Measurements from ENCODE around the gene GJC1. TPM values are rescaled to one million over a fixed set of nuclear protein-coding genes. Genes with fewer than 3 reads are reported as not detected.

Gene GJC1
- total RNA-seq, 1 donor from 2014 or later, result 18.6 TPM

DNA sequence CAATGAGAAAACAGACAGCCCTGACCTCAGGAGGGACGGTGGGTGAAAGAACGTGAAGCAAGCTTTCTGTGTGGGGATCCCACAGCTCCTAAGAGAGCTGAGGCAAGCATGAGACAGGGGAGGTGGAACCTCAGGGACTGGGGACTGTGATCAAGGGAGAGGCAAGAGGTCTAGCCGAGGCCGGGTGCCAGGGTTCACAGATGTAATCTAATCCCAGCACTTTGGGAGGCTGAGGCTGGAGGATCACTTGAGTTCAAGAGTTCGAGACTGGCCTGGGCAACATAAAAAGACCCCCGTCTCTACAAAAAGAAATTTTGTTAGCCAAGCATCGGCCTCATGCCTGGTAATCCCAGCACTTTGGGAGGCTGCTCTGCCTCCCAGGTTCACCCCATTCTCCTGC lies 75.8 kb downstream of the GJC1 start:
- no peak for DNase-seq
- ATAC-seq, result no peak
- intact Hi-C loops (cut with micrococcal nuclease), result no loop called here

- DNase-seq (no peak), ATAC-seq (no peak)
- intact Hi-C loops (cut with micrococcal nuclease), result no loop called here
Measured at GRCh38 chr17:44752953-44753861, 76.9 kb downstream of the GJC1 start.

- ATAC-seq (no peak), DNase-seq (no peak)
- intact Hi-C loops (cut with micrococcal nuclease), result no loop called here
Measured at GRCh38 chr17:44751806-44752205, 78.3 kb downstream of the GJC1 start.

DNA sequence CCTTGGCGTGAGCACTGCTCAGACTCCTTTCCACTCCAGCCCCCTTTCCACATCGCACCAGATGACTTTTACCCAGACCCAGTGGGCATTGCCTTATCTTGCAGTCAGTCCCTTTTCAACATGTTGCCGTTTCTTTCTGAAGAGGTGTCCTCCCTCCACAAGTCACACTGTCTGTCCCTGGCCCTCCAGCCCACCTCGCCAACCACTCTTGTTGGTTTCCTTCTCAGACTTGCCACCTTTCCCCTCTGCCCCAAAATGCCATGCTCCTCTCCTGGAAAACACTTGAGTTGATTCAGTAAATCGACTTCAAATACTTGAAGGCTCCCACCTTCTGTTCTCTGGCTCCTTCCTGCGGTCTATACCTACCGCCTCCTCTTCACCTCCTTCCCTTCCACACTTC lies 78.8 kb downstream of the GJC1 start:
- DNase-seq (no peak), ATAC-seq (no peak)
- intact Hi-C loops (cut with micrococcal nuclease), result no loop called here

GRCh38 chr17:44749980-44750318 lies 80.1 kb downstream of the GJC1 start:
- DNase-seq (no peak), ATAC-seq (peak; percentile 41)
- intact Hi-C loops (cut with micrococcal nuclease), result no loop called here

DNA sequence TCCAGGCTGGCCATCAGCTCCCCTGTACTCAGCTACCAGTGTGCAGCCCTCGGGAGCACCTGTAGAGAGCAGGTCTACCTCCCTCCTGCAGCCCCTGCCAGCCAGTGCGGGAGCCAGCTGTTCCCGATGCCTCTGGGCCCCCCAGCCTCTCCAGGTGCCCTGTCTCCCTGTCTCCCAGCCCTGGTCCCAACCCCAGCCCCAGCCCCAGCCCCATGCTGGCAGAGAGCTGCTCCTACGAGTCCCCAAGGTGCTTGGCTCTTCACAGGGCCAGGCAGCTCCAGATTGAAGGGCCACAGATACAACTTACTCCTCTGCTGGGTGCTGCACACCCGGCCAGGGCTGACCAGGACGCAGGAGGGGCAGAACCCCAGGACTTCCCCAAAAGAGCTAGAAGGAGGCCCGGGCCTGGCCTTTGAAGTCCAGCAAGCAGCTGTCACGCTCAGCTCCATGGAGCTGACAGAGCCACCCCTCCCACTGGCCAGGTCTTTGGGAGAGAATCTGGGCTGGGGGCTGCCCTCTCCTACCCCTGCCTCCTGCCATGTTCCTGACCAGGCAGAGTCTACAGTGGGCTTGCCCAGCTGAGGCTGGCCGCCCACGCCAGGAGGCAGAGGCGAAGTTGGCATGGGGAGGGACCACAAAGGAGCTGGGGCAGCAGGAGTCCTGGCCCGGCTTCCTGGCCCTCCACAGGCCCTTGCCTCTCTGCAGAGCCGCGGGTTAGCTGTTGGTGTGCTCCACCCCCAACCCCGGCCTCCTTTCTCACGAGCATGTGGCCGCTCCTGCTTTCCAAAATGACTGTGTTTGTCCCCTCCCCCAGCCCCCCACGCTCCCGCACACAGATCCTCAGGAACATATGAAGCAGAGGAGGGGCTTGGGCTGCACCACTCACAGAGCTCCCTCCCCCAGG lies 80.8 kb downstream of the GJC1 start:
- intact Hi-C loops (cut with micrococcal nuclease), result no loop called here
- ATAC-seq, result peak; percentile 45

More for the DNA sequence above, 80.8 kb downstream of the GJC1 start:
- DNase-seq, result peak; percentile 49

Other genes starting within 250 kb of the GJC1 start
- not detected for gene MEIOC, start 173.8 kb downstream of the GJC1 start, total RNA-seq
- gene CCDC43, start 140.5 kb downstream of the GJC1 start, total RNA-seq, result 31.0 TPM
- 4.9 TPM for gene DBF4B, start 121.6 kb downstream of the GJC1 start, total RNA-seq
- 27.2 TPM for gene ADAM11, start 71.3 kb downstream of the GJC1 start, total RNA-seq
- gene HIGD1B, start 17.6 kb upstream of the GJC1 start, total RNA-seq, result 22.2 TPM
- 54.4 TPM for gene EFTUD2, start 69.2 kb upstream of the GJC1 start, total RNA-seq
- 4.2 TPM for gene GFAP, start 85.2 kb upstream of the GJC1 start, total RNA-seq
- 3.2 TPM for gene KIF18B, start 117.5 kb upstream of the GJC1 start, total RNA-seq
- 15.2 TPM for gene C1QL1, start 138.0 kb upstream of the GJC1 start, total RNA-seq
- 25.6 TPM for gene DCAKD, start 221.3 kb upstream of the GJC1 start, total RNA-seq
- 114 TPM for gene NMT1, start 231.0 kb upstream of the GJC1 start, total RNA-seq